A673 (cell line): ENCODE results near the gene SMCO2. TPM values are rescaled to one million over a fixed set of nuclear protein-coding genes. Genes with fewer than 3 reads are reported as not detected.

Source experiments
- BruUV-seq: library from RNA; stranded (reverse); fragments of 400-500 nt; replicated peaks from 2 replicates; lab custom pipeline; 2021; lab: Mats Ljungman, UMichigan
- CTCF ChIA-PET: fragments of 300-600 bp; sonication (Branson Sonifier 250); formaldehyde crosslinking; loops from one replicate; lab custom pipeline; 2022; ENCODE audit warnings: antibody characterized with exemption; lab: Charles Lee
- POLR2A ChIA-PET: fragments of 300-600 bp; sonication (Branson Sonifier 250); formaldehyde crosslinking; loops from one replicate; lab custom pipeline; 2022; ENCODE audit warnings: antibody characterized with exemption; ENCODE audit not compliant: low non-redundant PET; lab: Charles Lee
- DNase-seq: peaks from one replicate; pipeline ENCODE4 v3.0.0-alpha.2; 2015; ENCODE audit warnings: low spot score
- H3K27ac ChIP-seq: fragments of 200-600 bp; sonication (generic); 2 replicates; pipeline ENCODE4 v1.5.1; 2016; ENCODE audit warnings: mixed run types, low read depth, mild to moderate bottlenecking, mixed read lengths, antibody characterized with exemption, low read length; ENCODE audit not compliant: poor library complexity, severe bottlenecking
- H3K27me3 ChIP-seq: fragments of 200-600 bp; sonication (generic); replicated peaks from 2 replicates; pipeline ENCODE4 v1.6.1; 2017; ENCODE audit warnings: mixed run types, low read depth, mild to moderate bottlenecking, mixed read lengths, antibody characterized with exemption, low read length; ENCODE audit not compliant: insufficient read depth, poor library complexity
- H3K36me3 ChIP-seq: fragments of 200-600 bp; sonication (generic); 2 replicates; pipeline ENCODE4 v1.6.1; 2016; ENCODE audit warnings: mixed run types, mild to moderate bottlenecking, mixed read lengths, antibody characterized with exemption, low read length; ENCODE audit not compliant: insufficient read depth, poor library complexity, severe bottlenecking
- H3K4me1 ChIP-seq: fragments of 200-600 bp; sonication (generic); 2 replicates; pipeline ENCODE4 v1.6.1; 2017; ENCODE audit warnings: mixed run types, mild to moderate bottlenecking, mixed read lengths, antibody characterized with exemption, low read length; ENCODE audit not compliant: insufficient read depth, poor library complexity, severe bottlenecking
- H3K4me3 ChIP-seq: fragments of 200-600 bp; sonication (generic); 2 replicates; pipeline ENCODE4 v1.5.1; 2016; ENCODE audit warnings: low read depth, mixed run types, mild to moderate bottlenecking, mixed read lengths, low read length; ENCODE audit not compliant: poor library complexity, severe bottlenecking
- H3K9me3 ChIP-seq: fragments of 200-600 bp; sonication (generic); 2 replicates; pipeline ENCODE4 v1.6.1; 2016; ENCODE audit warnings: mixed run types, low read depth, mild to moderate bottlenecking, mixed read lengths, antibody characterized with exemption, low read length; ENCODE audit not compliant: poor library complexity, severe bottlenecking
- EZH2 ChIP-seq: fragments of 200-600 bp; sonication (generic); IDR thresholded peaks from 2 replicates; pipeline ENCODE4 v1.6.1; 2017; ENCODE audit warnings: borderline replicate concordance, low read depth, mild to moderate bottlenecking, mixed read lengths, antibody characterized with exemption, low read length; ENCODE audit not compliant: poor library complexity, severe bottlenecking
- intact Hi-C: fragments of 100-400 bp; cut with micrococcal nuclease; formaldehyde crosslinking; loops from one replicate; pipeline ENCODE4 v1.10.0; 2022; ENCODE audit not compliant: unreplicated experiment
- total RNA-seq: library from RNA; stranded (reverse); gene quantifications from 2 replicates; pipeline ENCODE4 v1.2.3, GENCODE V29; 2021
- TF ChIP-seq, protein P1 (sequence below): fragments of 300-800, 200-600 bp; sonication (generic); conservative IDR thresholded peaks from 2 replicates; pipeline ENCODE4 v1.5.1; 2017; ENCODE audit warnings: low read depth, mild to moderate bottlenecking, antibody characterized with exemption, low read length, moderate library complexity, mixed read lengths

Gene SMCO2
- total RNA-seq, 1 experiment from 2014 or later = not detected

- TF ChIP-seq EZH2 = no peak
- TF ChIP-seq, protein P1, sequence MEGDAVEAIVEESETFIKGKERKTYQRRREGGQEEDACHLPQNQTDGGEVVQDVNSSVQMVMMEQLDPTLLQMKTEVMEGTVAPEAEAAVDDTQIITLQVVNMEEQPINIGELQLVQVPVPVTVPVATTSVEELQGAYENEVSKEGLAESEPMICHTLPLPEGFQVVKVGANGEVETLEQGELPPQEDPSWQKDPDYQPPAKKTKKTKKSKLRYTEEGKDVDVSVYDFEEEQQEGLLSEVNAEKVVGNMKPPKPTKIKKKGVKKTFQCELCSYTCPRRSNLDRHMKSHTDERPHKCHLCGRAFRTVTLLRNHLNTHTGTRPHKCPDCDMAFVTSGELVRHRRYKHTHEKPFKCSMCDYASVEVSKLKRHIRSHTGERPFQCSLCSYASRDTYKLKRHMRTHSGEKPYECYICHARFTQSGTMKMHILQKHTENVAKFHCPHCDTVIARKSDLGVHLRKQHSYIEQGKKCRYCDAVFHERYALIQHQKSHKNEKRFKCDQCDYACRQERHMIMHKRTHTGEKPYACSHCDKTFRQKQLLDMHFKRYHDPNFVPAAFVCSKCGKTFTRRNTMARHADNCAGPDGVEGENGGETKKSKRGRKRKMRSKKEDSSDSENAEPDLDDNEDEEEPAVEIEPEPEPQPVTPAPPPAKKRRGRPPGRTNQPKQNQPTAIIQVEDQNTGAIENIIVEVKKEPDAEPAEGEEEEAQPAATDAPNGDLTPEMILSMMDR = no peak
- no peaks in the 10 kb centered on the region for H3K9me3 ChIP-seq
- H3K27me3 ChIP-seq = no peaks in the 10 kb centered on the region
- H3K36me3 ChIP-seq = no peaks in the 10 kb centered on the region
- H3K4me1 ChIP-seq = peaks cover 19% of the 10 kb centered on the region
- POLR2A ChIA-PET = no interaction called here
- DNase-seq = no peak
- no peak overlapping the region for H3K27ac ChIP-seq
- H3K4me3 ChIP-seq = no peak overlapping the region
- BruUV-seq = no TSS peak
- intact Hi-C loops = no loop called here
- CTCF ChIA-PET = no interaction called here
These were observed 101.1 kb downstream of the SMCO2 start for GRCh38 chr12:27547592-27547991.

DNA sequence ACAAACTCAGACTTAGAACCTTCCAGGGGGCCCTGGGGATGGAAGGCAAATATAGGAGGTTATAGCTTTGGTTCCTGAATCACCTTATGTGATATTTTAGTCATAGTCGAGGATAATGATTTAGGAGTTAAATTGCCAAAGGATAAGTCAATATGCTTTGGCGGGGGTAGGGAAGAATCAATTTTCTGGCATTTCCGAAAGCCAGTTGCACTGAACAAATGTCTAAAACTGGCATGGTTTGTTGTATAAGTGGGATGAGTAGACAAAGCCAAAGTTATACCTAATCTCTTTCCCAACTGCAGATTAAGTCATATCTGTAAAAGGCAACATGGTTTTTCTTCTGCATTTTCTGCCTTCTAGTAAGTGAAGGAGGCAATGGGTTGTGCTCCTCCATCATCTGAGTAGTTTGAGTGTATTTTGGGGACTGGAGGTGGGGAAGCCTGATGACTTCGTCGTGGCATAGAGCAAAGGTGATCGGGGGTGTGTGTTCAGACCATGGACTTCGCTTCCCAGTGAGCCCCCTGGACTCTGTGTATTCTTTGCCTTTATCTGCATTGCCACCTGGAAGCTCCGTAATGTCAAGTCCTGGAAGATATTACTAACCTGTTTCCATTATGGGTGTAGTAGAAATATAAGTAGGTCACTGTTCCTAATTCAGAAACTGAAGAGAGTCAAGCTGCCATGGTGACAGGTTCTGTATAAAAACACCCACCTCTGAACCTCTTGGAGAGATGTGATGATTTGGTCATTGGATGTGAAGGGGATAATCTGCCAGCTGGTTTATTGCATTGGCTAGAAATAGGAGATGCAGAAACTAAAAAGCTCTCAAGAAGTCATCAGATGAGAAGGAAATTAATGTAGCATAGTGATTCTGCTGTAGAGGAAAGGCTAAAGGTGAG lies 102.0 kb downstream of the SMCO2 start:
- Histone ChIP-seq H3K9me3 (no peaks in the 10 kb centered on the region), H3K4me3 (no peak overlapping the region), H3K4me1 (peaks cover 24% of the 10 kb centered on the region), H3K27ac (no peak overlapping the region), H3K36me3 (no peaks in the 10 kb centered on the region), H3K27me3 (no peaks in the 10 kb centered on the region)
- CTCF ChIA-PET = interaction anchor here (0.5 kb wide), 1 partner anchor 24 kb away, joined by 4 read pairs; the partner anchor contains the start of gene PPFIBP1
- no TSS peak for BruUV-seq
- intact Hi-C loops = no loop called here
- POLR2A ChIA-PET = no interaction called here
- no peak for DNase-seq
- TF ChIP-seq, protein P1 = no peak
- no peak for TF ChIP-seq EZH2

GRCh38 chr12:27549236-27549800 lies 102.8 kb downstream of the SMCO2 start:
- BruUV-seq = no TSS peak
- H3K4me1 ChIP-seq = peaks cover 32% of the 10 kb centered on the region

More at GRCh38 chr12:27549236-27549800, 102.8 kb downstream of the SMCO2 start:
- no peaks in the 10 kb centered on the region for H3K9me3 ChIP-seq
- intact Hi-C loops = no loop called here
- no peak overlapping the region for H3K4me3 ChIP-seq
- DNase-seq = no peak
- no peaks in the 10 kb centered on the region for H3K36me3 ChIP-seq
- ChIA-PET CTCF (interaction anchor here (0.5 kb wide), 1 partner anchor 25 kb away, joined by 4 read pairs; the partner anchor contains the start of gene PPFIBP1), POLR2A (no interaction called here)
- H3K27ac ChIP-seq = no peak overlapping the region
- no peak for TF ChIP-seq EZH2
- TF ChIP-seq, protein P1 = no peak
- no peaks in the 10 kb centered on the region for H3K27me3 ChIP-seq
